ENCODE data around the gene MRPS9.
A peak's percentile ranks its signal among the peaks of the same experiment; 100 is the strongest.

Gene MRPS9

GRCh38 chr2:105037572-105038382 is at the start of gene MRPS9:
MRPS9 (plus strand) TSS chr2:105038069; CDS start chr2:105038093, 24 bp downstream.
- DNase-seq: peak; percentile 99

- DNase-seq: peak; percentile 82
These were observed 32.5 kb upstream of the MRPS9 start for GRCh38 chr2:105005181-105005951.

GRCh38 chr2:105007367-105007766 is 30.5 kb upstream of the MRPS9 start:
- DNase-seq: no peak

- no peak for DNase-seq
These were observed 5.4 kb upstream of the MRPS9 start for GRCh38 chr2:105032476-105032875.

GRCh38 chr2:105034170-105034569 is 3.7 kb upstream of the MRPS9 start:
- no peak for DNase-seq

- peak; percentile 59 for DNase-seq
These were observed 653 bp downstream of the MRPS9 start for GRCh38 chr2:105038383-105039061.

GRCh38 chr2:105039559-105039958 is 1.7 kb downstream of the MRPS9 start:
- no peak for DNase-seq

- DNase-seq: no peak
These were observed 4.3 kb downstream of the MRPS9 start for GRCh38 chr2:105042189-105042588.

GRCh38 chr2:105052773-105053172 is 14.9 kb downstream of the MRPS9 start:
- no peak for DNase-seq

- no peak for DNase-seq
These were observed 17.7 kb downstream of the MRPS9 start for GRCh38 chr2:105055613-105056012.

GRCh38 chr2:105056245-105056644 is 18.4 kb downstream of the MRPS9 start:
- DNase-seq: no peak

- DNase-seq: no peak
These were observed 19.1 kb downstream of the MRPS9 start for GRCh38 chr2:105057005-105057404.

GRCh38 chr2:105061560-105061959 is 23.7 kb downstream of the MRPS9 start:
- no peak for DNase-seq

- DNase-seq: no peak
These were observed 24.3 kb downstream of the MRPS9 start for GRCh38 chr2:105062158-105062557.

- no peak for DNase-seq
These were observed 30.5 kb downstream of the MRPS9 start for GRCh38 chr2:105068387-105068786.

GRCh38 chr2:105068875-105069274 is 31.0 kb downstream of the MRPS9 start:
- no peak for DNase-seq

- peak; percentile 72 for DNase-seq
These were observed 32.4 kb downstream of the MRPS9 start for GRCh38 chr2:105070010-105070865.

- DNase-seq: no peak
These were observed 33.5 kb downstream of the MRPS9 start for GRCh38 chr2:105071379-105071778.

- no peak for DNase-seq
These were observed 34.2 kb downstream of the MRPS9 start for GRCh38 chr2:105072039-105072438.

GRCh38 chr2:105073591-105073990 is 35.7 kb downstream of the MRPS9 start:
- DNase-seq: no peak

- no peak for DNase-seq
These were observed 38.3 kb downstream of the MRPS9 start for GRCh38 chr2:105076121-105076520.

- DNase-seq: no peak
These were observed 41.1 kb downstream of the MRPS9 start for GRCh38 chr2:105078906-105079495.
